H1 (cell line): ENCODE data around the gene DNAH8. TPM values are rescaled to one million over a fixed set of nuclear protein-coding genes. Genes with fewer than 3 reads are reported as not detected.

ENCODE experiments used
- KDM5A ChIP-seq: fragments of 200-600 bp; IDR thresholded peaks from 2 replicates; pipeline ENCODE4 v1.7.1; 2012; ENCODE audit warnings: mild to moderate bottlenecking, low read length, inconsistent platforms, mixed read lengths
- NRF1 ChIP-seq: IDR thresholded peaks from 2 replicates; pipeline ENCODE4 v1.6.1; 2011; ENCODE audit warnings: mild to moderate bottlenecking, low read depth, low read length, improper control_type of control experiment
- polyA plus RNA-seq, 7 experiments: library from polyadenylated mRNA; depleted of rRNA in 3 of 7; stranded (reverse) in 5 of 7; unstranded in 2 of 7; fragments of >200 nt in 5 of 7; fragments of 200-250 nt in 2 of 7; gene quantifications; 1 replicate in 5 of 7; 2 replicates in 1 of 7; 4 replicates in 1 of 7; pipeline versions ENCODE4 v1.2.1 to v1.2.3, GENCODE V29; 2011 to 2013; ENCODE audit warnings: missing spikeins in 2 of 7, mixed read lengths in 2 of 7
- total RNA-seq: library from RNA; stranded (reverse); fragmentation: NEBNext Ultra II Directional; extraction: Animal tissue kit (Norgen Biotek cat#: 25700); gene quantifications from 2 replicates; pipeline ENCODE4 v1.2.1, GENCODE V29; 2021

The DNAH8 gene
- total and polyA plus RNA-seq, 2 of the 8 experiments (the other 6 are each of a cell fraction or from before 2014, with no cell fraction given), result under 0.01 TPM; not detected in 1

DNA sequence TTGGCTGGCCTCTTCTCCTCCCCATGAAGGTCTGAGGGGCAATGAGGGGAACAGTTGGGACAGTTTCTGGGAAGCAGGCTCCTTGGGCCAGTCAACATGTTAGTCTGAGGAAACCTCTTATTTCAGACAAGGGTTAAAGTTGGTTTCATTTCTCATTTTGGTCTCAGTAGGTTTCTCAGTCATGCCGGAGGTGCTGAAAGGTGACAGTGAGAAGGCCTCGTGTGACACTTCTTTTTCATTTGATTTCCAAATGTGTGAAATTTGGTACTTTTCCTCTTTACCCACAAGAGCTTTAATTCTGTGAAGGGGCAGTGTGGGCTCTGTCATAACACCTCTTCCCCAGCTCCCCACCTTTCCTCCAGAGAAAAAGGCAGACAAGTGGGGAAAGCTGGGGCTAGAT is 326.0 kb downstream of the DNAH8 start (continued):
- no peak for TF ChIP-seq KDM5A
- no peak for TF ChIP-seq NRF1
